GM12801 (cell line): ENCODE measurements around the gene LIN7C.

Experiments
- CTCF ChIP-seq: IDR thresholded peaks from one replicate; pipeline ENCODE4 v1.5.1; 2011; ENCODE audit warnings: control low read depth; ENCODE audit not compliant: insufficient read length; ENCODE audit errors: extremely low read depth

LIN7C gene

GRCh38 chr11:27477243-27477642 is 29.3 kb downstream of the LIN7C start:
- TF ChIP-seq CTCF, result no peak

GRCh38 chr11:27475622-27476021 is 30.9 kb downstream of the LIN7C start:
- no peak for TF ChIP-seq CTCF

- no peak for TF ChIP-seq CTCF
Observed at GRCh38 chr11:27473017-27473406, 33.6 kb downstream of the LIN7C start.

- TF ChIP-seq CTCF, result no peak
Observed at GRCh38 chr11:27472398-27473016, 34.1 kb downstream of the LIN7C start, which contains the start of gene LGR4. TSS of gene LGR4 (minus strand) at chr11:27472790. CDS start at chr11:27472302, 488 bp downstream.

GRCh38 chr11:27471589-27472397 is 34.8 kb downstream of the LIN7C start:
- TF ChIP-seq CTCF, result no peak

GRCh38 chr11:27470826-27471588 is 35.6 kb downstream of the LIN7C start:
- TF ChIP-seq CTCF, result no peak

- no peak for TF ChIP-seq CTCF
Observed at GRCh38 chr11:27470166-27470565, 36.4 kb downstream of the LIN7C start.
